WTC11 (cell line): Measurements from ENCODE around the gene ITIH5. TPM values are rescaled to one million over a fixed set of nuclear protein-coding genes. Genes with fewer than 3 reads are reported as not detected.

Experiments used
- ATAC-seq: fragments of 200-7000 bp; cut with Tn5 transposase; 2 replicates; pipeline ENCODE4 v1.10.0; 2021; ENCODE audit warnings: mild to moderate bottlenecking, moderate library complexity
- CTCF ChIA-PET: fragments of 300-600 bp; sonication (Branson Sonifier 250); formaldehyde crosslinking; loops from one replicate; lab custom pipeline; 2021; ENCODE audit warnings: antibody characterized with exemption; lab: Charles Lee
- POLR2A ChIA-PET: fragments of 350-600 bp; sonication (Branson Sonifier 250); formaldehyde crosslinking; loops from one replicate; lab custom pipeline; 2021; ENCODE audit warnings: antibody characterized with exemption; lab: Charles Lee
- DNase-seq: peaks from one replicate; pipeline ENCODE4 v3.0.0; 2021; ENCODE audit warnings: low spot score
- H3K27ac Mint-ChIP-seq: 2 replicates; pipeline ENCODE4 v1.8.0; 2021; ENCODE audit warnings: mixed read lengths
- H3K27me3 Mint-ChIP-seq: 2 replicates; pipeline ENCODE4 v1.8.0; 2021; ENCODE audit warnings: low read depth, mild to moderate bottlenecking, moderate library complexity, mixed read lengths
- H3K36me3 Mint-ChIP-seq: 2 replicates; pipeline ENCODE4 v1.8.0; 2021; ENCODE audit warnings: mixed read lengths
- H3K4me1 Mint-ChIP-seq: 2 replicates; pipeline ENCODE4 v1.8.0; 2022; ENCODE audit warnings: mixed read lengths
- H3K4me3 Mint-ChIP-seq: 2 replicates; pipeline ENCODE4 v1.8.0; 2021; ENCODE audit warnings: mild to moderate bottlenecking, moderate library complexity, mixed read lengths
- H3K9me3 Mint-ChIP-seq: 2 replicates; pipeline ENCODE4 v1.8.0; 2021; ENCODE audit warnings: mixed read lengths
- ARID4B ChIP-seq: sonication (generic); formaldehyde crosslinking; IDR thresholded peaks from 2 replicates; pipeline ENCODE4 v1.8.0; 2023; ENCODE audit warnings: missing genetic modification reagents, mild to moderate bottlenecking, borderline replicate concordance
- CREM ChIP-seq: sonication (generic); formaldehyde crosslinking; IDR thresholded peaks from 2 replicates; pipeline ENCODE4 v1.8.1; 2022; ENCODE audit warnings: mild to moderate bottlenecking, missing genetic modification reagents, moderate library complexity
- E2F5 ChIP-seq: sonication (generic); formaldehyde crosslinking; IDR thresholded peaks from 2 replicates; pipeline ENCODE4 v1.8.1; 2022; ENCODE audit warnings: mild to moderate bottlenecking, moderate library complexity, missing genetic modification reagents
- EMX1 ChIP-seq: fragments of 250-450 bp; sonication (Bioruptor Pico); IDR thresholded peaks from 2 replicates; pipeline ENCODE4 v1.8.0; 2021; ENCODE audit warnings: mild to moderate bottlenecking
- ERG ChIP-seq: fragments of 250-450 bp; sonication (Bioruptor Pico); IDR thresholded peaks from 2 replicates; pipeline ENCODE4 v1.8.0; 2021; ENCODE audit warnings: mild to moderate bottlenecking
- FOXJ3 ChIP-seq: sonication (generic); formaldehyde crosslinking; IDR thresholded peaks from 2 replicates; pipeline ENCODE4 v1.9.0; 2021; ENCODE audit warnings: missing genetic modification reagents, mild to moderate bottlenecking, borderline replicate concordance
- FOXK1 ChIP-seq: sonication (generic); formaldehyde crosslinking; IDR thresholded peaks from 2 replicates; pipeline ENCODE4 v1.8.0; 2022; ENCODE audit warnings: mild to moderate bottlenecking, moderate library complexity, missing genetic modification reagents
- FOXP1 ChIP-seq: sonication (generic); formaldehyde crosslinking; IDR thresholded peaks from 2 replicates; pipeline ENCODE4 v1.8.0; 2022; ENCODE audit warnings: missing genetic modification reagents, mild to moderate bottlenecking, moderate library complexity, borderline replicate concordance
- KAT7 ChIP-seq: sonication (generic); formaldehyde crosslinking; IDR thresholded peaks from 2 replicates; pipeline ENCODE4 v1.8.1; 2023; ENCODE audit warnings: missing genetic modification reagents, mild to moderate bottlenecking, borderline replicate concordance
- MXD4 ChIP-seq: fragments of 250-450 bp; sonication (Bioruptor Pico); IDR thresholded peaks from 2 replicates; pipeline ENCODE4 v1.8.0; 2021; ENCODE audit warnings: mild to moderate bottlenecking, moderate library complexity, borderline replicate concordance
- NFATC4 ChIP-seq: fragments of 250-450 bp; sonication (Bioruptor Pico); IDR thresholded peaks from 2 replicates; pipeline ENCODE4 v1.9.0; 2021; ENCODE audit warnings: mild to moderate bottlenecking
- NR1H2 ChIP-seq: sonication (generic); formaldehyde crosslinking; IDR thresholded peaks from 2 replicates; pipeline ENCODE4 v1.9.0; 2021; ENCODE audit warnings: mild to moderate bottlenecking, moderate library complexity, missing genetic modification reagents
- PRDM15 ChIP-seq: sonication (generic); formaldehyde crosslinking; IDR thresholded peaks from 2 replicates; pipeline ENCODE4 v1.8.0; 2022; ENCODE audit warnings: missing genetic modification reagents
- PRRX2 ChIP-seq: fragments of 250-450 bp; sonication (Bioruptor Pico); IDR thresholded peaks from 2 replicates; pipeline ENCODE4 v1.8.0; 2021; ENCODE audit warnings: mild to moderate bottlenecking
- RELA ChIP-seq: sonication (generic); formaldehyde crosslinking; IDR thresholded peaks from 2 replicates; pipeline ENCODE4 v1.8.1; 2022; ENCODE audit warnings: missing genetic modification reagents, mild to moderate bottlenecking, borderline replicate concordance
- SMAD3 ChIP-seq: sonication (generic); formaldehyde crosslinking; IDR thresholded peaks from 2 replicates; pipeline ENCODE4 v1.8.0; 2022; ENCODE audit warnings: missing genetic modification reagents, mild to moderate bottlenecking, borderline replicate concordance
- SOX15 ChIP-seq: fragments of 250-450 bp; sonication (Bioruptor Pico); IDR thresholded peaks from 2 replicates; pipeline ENCODE4 v1.9.0; 2021; ENCODE audit warnings: mild to moderate bottlenecking
- TEAD1 ChIP-seq: sonication (generic); formaldehyde crosslinking; IDR thresholded peaks from 2 replicates; pipeline ENCODE4 v1.8.0; 2022; ENCODE audit warnings: mild to moderate bottlenecking, missing genetic modification reagents
- total RNA-seq: library from RNA; stranded (reverse); gene quantifications from 3 replicates; pipeline ENCODE4 v1.2.3, GENCODE V29; 2021
- TF ChIP-seq, protein P1 (sequence below): sonication (generic); formaldehyde crosslinking; IDR thresholded peaks from 2 replicates; pipeline ENCODE4 v1.8.0; 2022; ENCODE audit warnings: mild to moderate bottlenecking, missing genetic modification reagents

The ITIH5 gene
- total RNA-seq, 1 experiment from 2014 or later: 3.1 TPM

DNA sequence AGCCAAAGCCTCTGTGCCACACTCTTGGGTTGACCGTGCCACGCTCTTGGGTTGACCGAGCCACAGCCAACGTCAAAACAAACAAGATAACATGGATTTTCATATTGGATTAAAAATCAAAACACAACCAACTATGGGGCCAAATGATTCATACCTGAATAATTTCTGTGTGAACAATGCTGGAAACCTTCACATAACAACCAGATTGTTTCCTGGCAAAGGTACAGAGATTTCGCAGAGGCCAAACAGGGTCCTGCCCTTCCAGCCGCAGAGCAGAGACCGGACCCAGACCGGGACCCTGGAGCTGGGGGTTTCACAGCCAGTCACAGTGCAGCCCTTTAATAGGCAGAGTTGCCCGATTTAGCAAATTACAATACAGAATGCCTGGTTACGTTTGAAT, 40.5 kb downstream of the ITIH5 start:
- TF ChIP-seq RELA: no peak
- TF ChIP-seq NFATC4 (CRISPR knock-in tag): no peak
- no peak for TF ChIP-seq FOXP1 (CRISPR knock-in tag)
- TF ChIP-seq, all 79 proteins: peak for 0
- POLR2A ChIA-PET: no interaction called here
- no peak overlapping the region for H3K27ac Mint-ChIP-seq

DNA sequence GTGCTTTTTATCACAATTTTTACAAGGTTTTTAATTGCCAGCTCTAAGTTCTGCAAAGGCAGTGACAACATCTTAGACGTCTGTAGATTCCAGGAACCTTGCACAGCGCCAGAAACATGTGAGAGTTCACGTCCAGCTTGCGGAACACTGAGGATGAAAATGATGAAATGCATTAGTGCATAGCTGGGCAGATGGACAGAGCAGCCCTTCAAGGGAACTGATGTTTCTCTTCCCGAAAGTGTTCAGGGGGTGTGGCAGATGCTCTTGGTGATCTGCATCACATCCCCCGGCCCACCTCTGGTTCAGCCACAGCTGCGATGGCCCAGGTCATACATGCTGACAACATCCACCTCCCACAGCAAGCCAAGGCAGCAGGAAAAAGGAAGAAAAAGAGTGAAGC, 40.9 kb downstream of the ITIH5 start:
- Mint-ChIP-seq H3K36me3 (peaks cover 12% of the 10 kb centered on the region), H3K9me3 (peaks cover 17% of the 10 kb centered on the region), H3K27ac (no peak overlapping the region), H3K4me3 (no peak overlapping the region), H3K4me1 (peaks cover 4% of the 10 kb centered on the region), H3K27me3 (no peaks in the 10 kb centered on the region)
- TF ChIP-seq EMX1 (CRISPR knock-in tag): no peak
- no peak for TF ChIP-seq ERG (CRISPR knock-in tag)
- TF ChIP-seq KAT7: no peak
- TF ChIP-seq PRRX2 (CRISPR knock-in tag): no peak
- TF ChIP-seq SMAD3 (CRISPR knock-in tag): no peak
- no peak for TF ChIP-seq TEAD1 (CRISPR knock-in tag)
- TF ChIP-seq FOXK1 (CRISPR knock-in tag): no peak
- no peak for TF ChIP-seq PRDM15 (CRISPR knock-in tag)
- CTCF ChIA-PET: no interaction called here
- POLR2A ChIA-PET: no interaction called here
- no peak for ATAC-seq
- DNase-seq: no peak

More for the DNA sequence above, 40.5 kb downstream of the ITIH5 start:
- CTCF ChIA-PET: no interaction called here
- Mint-ChIP-seq H3K27me3 (no peaks in the 10 kb centered on the region), H3K36me3 (peaks cover 12% of the 10 kb centered on the region), H3K4me1 (peaks cover 4% of the 10 kb centered on the region), H3K4me3 (no peak overlapping the region), H3K9me3 (peaks cover 17% of the 10 kb centered on the region)
- no peak for ATAC-seq
- no peak for DNase-seq

GRCh38 chr10:7625009-7625408, 41.8 kb downstream of the ITIH5 start:
- DNase-seq (no peak), ATAC-seq (no peak)
- POLR2A ChIA-PET: no interaction called here
- CTCF ChIA-PET: no interaction called here
- Mint-ChIP-seq H3K4me1 (peaks cover 4% of the 10 kb centered on the region), H3K9me3 (peaks cover 14% of the 10 kb centered on the region), H3K27ac (no peak overlapping the region), H3K36me3 (peaks cover 9% of the 10 kb centered on the region; the same call in 1 of the 2 replicates), H3K27me3 (no peaks in the 10 kb centered on the region), H3K4me3 (no peak overlapping the region)
- TF ChIP-seq FOXJ3 (no peak), PRDM15 (CRISPR knock-in tag) (no peak), E2F5 (CRISPR knock-in tag) (no peak), ARID4B (CRISPR knock-in tag) (no peak), SOX15 (no peak), NR1H2 (CRISPR knock-in tag) (no peak), MXD4 (CRISPR knock-in tag) (no peak), CREM (CRISPR knock-in tag) (no peak), NFATC4 (CRISPR knock-in tag) (no peak)
- TF ChIP-seq, protein P1, sequence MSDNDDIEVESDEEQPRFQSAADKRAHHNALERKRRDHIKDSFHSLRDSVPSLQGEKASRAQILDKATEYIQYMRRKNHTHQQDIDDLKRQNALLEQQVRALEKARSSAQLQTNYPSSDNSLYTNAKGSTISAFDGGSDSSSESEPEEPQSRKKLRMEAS: no peak
